ENCODE results near the gene ADH1B. TPM values are rescaled to one million over a fixed set of nuclear protein-coding genes. Genes with fewer than 3 reads are reported as not detected.

ADH1B gene
- total and polyA plus RNA-seq, 4 donors, result 38.3 to 1,460 (median 911) TPM

- no peaks in the 10 kb centered on the region for H3K4me1 ChIP-seq (ENCODE audit: control insufficient read depth in 4 of 4, insufficient read depth in 4 of 4, low read length in 3 of 4)
- H3K9ac ChIP-seq (ENCODE audit: low read depth in 1 of 2, low read length in 2 of 2), result no peak overlapping the region
- no peaks in the 10 kb centered on the region for H3K27me3 ChIP-seq (ENCODE audit: control insufficient read depth in 4 of 4, insufficient read depth in 4 of 4, low read length in 3 of 4)
- H3K9me3 ChIP-seq (ENCODE audit: control insufficient read depth in 4 of 4, low read length in 3 of 4), result no peaks in the 10 kb centered on the region
- 91% methylated on average over 27 of the region's 27 CpGs for WGBS
- no peak overlapping the region for H3K27ac ChIP-seq (ENCODE audit: low read depth in 1 of 2, low read length in 2 of 2)
- H3K36me3 ChIP-seq (ENCODE audit: control insufficient read depth in 4 of 4, insufficient read depth in 3 of 4, low read depth in 1 of 4, low read length in 3 of 4), result no peaks in the 10 kb centered on the region
- DNase-seq (ENCODE audit: low spot score), result no peak
- TF ChIP-seq, protein P1, sequence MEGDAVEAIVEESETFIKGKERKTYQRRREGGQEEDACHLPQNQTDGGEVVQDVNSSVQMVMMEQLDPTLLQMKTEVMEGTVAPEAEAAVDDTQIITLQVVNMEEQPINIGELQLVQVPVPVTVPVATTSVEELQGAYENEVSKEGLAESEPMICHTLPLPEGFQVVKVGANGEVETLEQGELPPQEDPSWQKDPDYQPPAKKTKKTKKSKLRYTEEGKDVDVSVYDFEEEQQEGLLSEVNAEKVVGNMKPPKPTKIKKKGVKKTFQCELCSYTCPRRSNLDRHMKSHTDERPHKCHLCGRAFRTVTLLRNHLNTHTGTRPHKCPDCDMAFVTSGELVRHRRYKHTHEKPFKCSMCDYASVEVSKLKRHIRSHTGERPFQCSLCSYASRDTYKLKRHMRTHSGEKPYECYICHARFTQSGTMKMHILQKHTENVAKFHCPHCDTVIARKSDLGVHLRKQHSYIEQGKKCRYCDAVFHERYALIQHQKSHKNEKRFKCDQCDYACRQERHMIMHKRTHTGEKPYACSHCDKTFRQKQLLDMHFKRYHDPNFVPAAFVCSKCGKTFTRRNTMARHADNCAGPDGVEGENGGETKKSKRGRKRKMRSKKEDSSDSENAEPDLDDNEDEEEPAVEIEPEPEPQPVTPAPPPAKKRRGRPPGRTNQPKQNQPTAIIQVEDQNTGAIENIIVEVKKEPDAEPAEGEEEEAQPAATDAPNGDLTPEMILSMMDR (IDR thresholded peaks at IDR 0.05; ENCODE audit: low read depth, low read length, missing input control), result no peak
- TF ChIP-seq, protein P2, sequence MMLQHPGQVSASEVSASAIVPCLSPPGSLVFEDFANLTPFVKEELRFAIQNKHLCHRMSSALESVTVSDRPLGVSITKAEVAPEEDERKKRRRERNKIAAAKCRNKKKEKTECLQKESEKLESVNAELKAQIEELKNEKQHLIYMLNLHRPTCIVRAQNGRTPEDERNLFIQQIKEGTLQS (IDR thresholded peaks at IDR 0.05), result no peak
- no peak for TF ChIP-seq RXRA (IDR thresholded peaks at IDR 0.05)
- TF ChIP-seq EGR1 (IDR thresholded peaks at IDR 0.05; ENCODE audit: low read depth in 2 of 2), result no peak
- TF ChIP-seq TAF1 (conservative IDR thresholded peaks at IDR 0.05), result no peak
- TF ChIP-seq YY1 (IDR thresholded peaks at IDR 0.05), result no peak
- TF ChIP-seq, protein P3, sequence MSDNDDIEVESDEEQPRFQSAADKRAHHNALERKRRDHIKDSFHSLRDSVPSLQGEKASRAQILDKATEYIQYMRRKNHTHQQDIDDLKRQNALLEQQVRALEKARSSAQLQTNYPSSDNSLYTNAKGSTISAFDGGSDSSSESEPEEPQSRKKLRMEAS (IDR thresholded peaks at IDR 0.05), result no peak
- no peak for TF ChIP-seq SP1 (IDR thresholded peaks at IDR 0.05)
- TF ChIP-seq GABPA (IDR thresholded peaks at IDR 0.05 in 1 of 2, conservative IDR thresholded peaks at IDR 0.05 in 1 of 2), result no peak
- TF ChIP-seq FOXA1 (IDR thresholded peaks at IDR 0.05), result no peak
- TF ChIP-seq NR2F2 (IDR thresholded peaks at IDR 0.05), result no peak
- TF ChIP-seq, protein P4, sequence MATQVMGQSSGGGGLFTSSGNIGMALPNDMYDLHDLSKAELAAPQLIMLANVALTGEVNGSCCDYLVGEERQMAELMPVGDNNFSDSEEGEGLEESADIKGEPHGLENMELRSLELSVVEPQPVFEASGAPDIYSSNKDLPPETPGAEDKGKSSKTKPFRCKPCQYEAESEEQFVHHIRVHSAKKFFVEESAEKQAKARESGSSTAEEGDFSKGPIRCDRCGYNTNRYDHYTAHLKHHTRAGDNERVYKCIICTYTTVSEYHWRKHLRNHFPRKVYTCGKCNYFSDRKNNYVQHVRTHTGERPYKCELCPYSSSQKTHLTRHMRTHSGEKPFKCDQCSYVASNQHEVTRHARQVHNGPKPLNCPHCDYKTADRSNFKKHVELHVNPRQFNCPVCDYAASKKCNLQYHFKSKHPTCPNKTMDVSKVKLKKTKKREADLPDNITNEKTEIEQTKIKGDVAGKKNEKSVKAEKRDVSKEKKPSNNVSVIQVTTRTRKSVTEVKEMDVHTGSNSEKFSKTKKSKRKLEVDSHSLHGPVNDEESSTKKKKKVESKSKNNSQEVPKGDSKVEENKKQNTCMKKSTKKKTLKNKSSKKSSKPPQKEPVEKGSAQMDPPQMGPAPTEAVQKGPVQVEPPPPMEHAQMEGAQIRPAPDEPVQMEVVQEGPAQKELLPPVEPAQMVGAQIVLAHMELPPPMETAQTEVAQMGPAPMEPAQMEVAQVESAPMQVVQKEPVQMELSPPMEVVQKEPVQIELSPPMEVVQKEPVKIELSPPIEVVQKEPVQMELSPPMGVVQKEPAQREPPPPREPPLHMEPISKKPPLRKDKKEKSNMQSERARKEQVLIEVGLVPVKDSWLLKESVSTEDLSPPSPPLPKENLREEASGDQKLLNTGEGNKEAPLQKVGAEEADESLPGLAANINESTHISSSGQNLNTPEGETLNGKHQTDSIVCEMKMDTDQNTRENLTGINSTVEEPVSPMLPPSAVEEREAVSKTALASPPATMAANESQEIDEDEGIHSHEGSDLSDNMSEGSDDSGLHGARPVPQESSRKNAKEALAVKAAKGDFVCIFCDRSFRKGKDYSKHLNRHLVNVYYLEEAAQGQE (IDR thresholded peaks at IDR 0.05), result no peak
- TF ChIP-seq JUND (IDR thresholded peaks at IDR 0.05), result no peak
- no peak for TF ChIP-seq HNF4A (conservative IDR thresholded peaks at IDR 0.05)
- H3K4me3 ChIP-seq (ENCODE audit: low read depth in 1 of 3, low read length in 3 of 3), result no peak overlapping the region
Measured at GRCh38 chr4:99359480-99360204, 38.4 kb upstream of the ADH1B start.

DNA sequence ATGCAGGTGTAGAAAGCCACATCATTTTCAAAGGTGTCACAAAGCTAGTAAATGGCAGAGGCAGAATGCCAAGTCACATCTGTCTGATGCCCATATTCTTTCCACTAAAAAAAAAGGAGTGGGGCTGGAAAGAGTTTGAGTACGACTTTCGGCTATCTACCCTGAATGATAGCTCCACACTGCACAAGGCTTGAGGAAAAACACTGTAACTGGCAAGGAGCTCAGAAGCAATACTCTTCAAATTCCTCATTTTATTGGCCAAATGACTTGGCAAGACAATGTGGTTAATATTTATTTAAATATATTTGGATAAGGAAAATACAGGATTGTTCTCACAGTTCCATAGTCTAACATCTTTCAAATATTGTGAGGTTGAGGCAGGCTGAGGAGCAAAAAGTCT lies 36.7 kb upstream of the ADH1B start:
- H3K27me3 ChIP-seq (ENCODE audit: control insufficient read depth in 4 of 4, insufficient read depth in 4 of 4, low read length in 3 of 4), result no peaks in the 10 kb centered on the region
- WGBS, result 74% methylated on average over 2 of the region's 2 CpGs
- H3K4me1 ChIP-seq (ENCODE audit: control insufficient read depth in 4 of 4, insufficient read depth in 4 of 4, low read length in 3 of 4), result peaks cover 0 to 8% (median 3%) of the 10 kb centered on the region in 4 donors
- H3K4me3 ChIP-seq (ENCODE audit: low read depth in 1 of 3, low read length in 3 of 3), result no peak overlapping the region
- DNase-seq (ENCODE audit: low spot score), result no peak
- H3K9me3 ChIP-seq (ENCODE audit: control insufficient read depth in 4 of 4, low read length in 3 of 4), result no peaks in the 10 kb centered on the region
- no peak overlapping the region for H3K27ac ChIP-seq (ENCODE audit: low read depth in 1 of 2, low read length in 2 of 2)
- no peaks in the 10 kb centered on the region for H3K36me3 ChIP-seq (ENCODE audit: control insufficient read depth in 4 of 4, insufficient read depth in 3 of 4, low read depth in 1 of 4, low read length in 3 of 4)
- no peak overlapping the region for H3K9ac ChIP-seq (ENCODE audit: low read depth in 1 of 2, low read length in 2 of 2)
- TF ChIP-seq RAD21 (IDR thresholded peaks at IDR 0.05), result no peak
- no peak for TF ChIP-seq RXRA (IDR thresholded peaks at IDR 0.05)
- no peak for TF ChIP-seq JUND (IDR thresholded peaks at IDR 0.05)
- no peak for TF ChIP-seq FOXA1 (IDR thresholded peaks at IDR 0.05)
- TF ChIP-seq, protein P3 (IDR thresholded peaks at IDR 0.05), result no peak
- no peak for TF ChIP-seq YY1 (IDR thresholded peaks at IDR 0.05)
- TF ChIP-seq, protein P2 (IDR thresholded peaks at IDR 0.05), result no peak
- TF ChIP-seq NR2F2 (IDR thresholded peaks at IDR 0.05), result no peak
- TF ChIP-seq ZBTB33 (IDR thresholded peaks at IDR 0.05), result no peak
- no peak for TF ChIP-seq FOXA2 (IDR thresholded peaks at IDR 0.05)
- TF ChIP-seq, protein P4 (IDR thresholded peaks at IDR 0.05), result no peak
- TF ChIP-seq SP1 (IDR thresholded peaks at IDR 0.05), result no peak
- no peak for TF ChIP-seq EGR1 (IDR thresholded peaks at IDR 0.05; ENCODE audit: low read depth in 2 of 2)
- TF ChIP-seq TAF1 (conservative IDR thresholded peaks at IDR 0.05), result no peak
- no peak for TF ChIP-seq HNF4G (IDR thresholded peaks at IDR 0.05)
